ENCODE measurements around the gene NAB1.

NAB1 gene

DNA sequence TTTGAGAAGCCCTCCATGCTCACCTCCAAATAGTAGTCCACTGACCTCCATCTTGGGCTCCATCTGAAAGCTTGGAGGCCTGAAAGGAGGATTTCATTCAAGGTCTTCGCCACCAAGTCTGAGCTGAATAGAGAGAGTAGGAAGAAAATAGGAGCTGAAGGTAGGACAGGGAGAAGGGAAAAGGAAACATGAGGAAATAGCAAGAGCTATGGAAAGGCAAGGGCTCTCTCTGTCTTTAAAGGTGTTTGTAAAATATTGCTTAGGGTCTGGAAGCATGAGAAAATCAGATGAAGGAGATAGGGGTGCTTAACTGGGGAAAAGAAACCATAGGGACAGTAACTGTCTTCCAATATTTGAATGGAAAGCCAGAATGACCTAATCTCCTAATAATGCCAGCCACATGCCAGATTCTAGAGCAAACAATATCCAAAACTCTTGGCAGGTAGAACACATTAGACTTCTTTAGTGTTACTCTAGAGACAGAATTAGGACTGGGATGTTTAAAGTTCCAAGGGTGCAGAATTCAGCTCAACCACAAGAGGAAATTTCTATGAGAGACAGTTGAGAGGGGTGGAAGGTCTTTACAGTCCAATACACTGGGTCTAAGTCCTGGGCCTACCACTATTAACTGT is 67.4 kb downstream of the NAB1 start:
- no peak for DNase-seq (ENCODE audit: low read depth)

DNA sequence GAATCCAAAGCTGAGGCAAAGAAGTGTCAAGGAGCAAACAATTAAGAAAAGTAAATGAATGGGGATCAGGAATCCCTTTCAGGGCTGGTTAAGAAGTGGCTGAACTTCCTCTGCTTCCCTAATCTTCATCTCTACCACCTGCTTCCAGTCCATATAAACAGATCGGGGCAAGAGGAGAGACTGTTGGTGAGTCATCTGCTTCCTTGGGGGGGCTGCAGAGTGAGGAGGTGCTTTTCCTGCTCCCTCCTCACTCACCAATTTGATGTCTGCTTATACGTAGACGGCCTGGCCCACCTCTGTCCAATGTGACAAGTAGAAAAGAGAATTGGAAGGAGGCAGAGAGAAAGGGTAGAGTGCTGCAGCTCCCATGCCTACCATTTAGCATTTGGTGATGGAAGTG is 68.4 kb downstream of the NAB1 start:
- DNase-seq (ENCODE audit: low read depth) = no peak

DNA sequence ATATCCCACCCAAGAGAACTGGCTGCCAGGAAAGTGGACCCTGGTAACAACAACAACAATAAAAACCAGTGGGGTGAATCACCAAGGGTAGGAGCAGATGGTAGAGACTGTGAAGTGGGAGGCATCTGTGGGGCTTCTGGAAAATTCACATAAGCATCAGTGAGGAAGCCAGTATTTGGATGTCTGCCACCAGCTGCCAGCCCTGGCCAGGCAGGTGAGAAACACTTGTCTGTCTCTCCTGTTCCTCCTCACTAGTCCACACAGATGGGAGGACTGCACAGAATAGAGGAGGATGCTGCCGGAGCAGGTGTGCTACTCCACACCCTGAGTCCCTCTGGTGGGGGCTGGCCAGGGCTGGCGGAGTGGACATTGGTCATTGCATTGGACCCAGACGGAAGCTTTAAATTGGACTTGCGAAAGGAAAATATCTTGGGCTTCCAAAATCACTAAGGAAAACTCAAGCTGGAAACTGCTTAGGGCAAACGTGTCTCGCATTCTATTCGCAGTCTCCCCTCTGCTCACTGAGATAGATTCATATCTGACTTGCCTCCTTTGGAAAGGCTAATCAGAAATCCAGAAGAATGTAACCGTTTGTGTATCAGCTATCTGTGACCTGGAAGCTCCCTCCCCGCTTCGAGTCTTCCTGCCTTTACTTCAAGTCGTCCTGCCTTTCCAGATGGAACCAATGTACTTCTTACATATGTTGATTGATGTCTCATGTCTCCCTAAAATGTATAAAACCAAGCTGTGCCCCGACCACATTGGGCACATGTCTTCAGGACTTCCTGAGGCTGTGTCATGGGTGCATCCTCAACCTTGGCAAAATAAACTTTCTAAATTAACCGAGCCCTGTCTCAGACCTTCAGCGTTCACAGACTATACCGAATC is 69.1 kb downstream of the NAB1 start:
- DNase-seq (ENCODE audit: low read depth) = no peak

DNA sequence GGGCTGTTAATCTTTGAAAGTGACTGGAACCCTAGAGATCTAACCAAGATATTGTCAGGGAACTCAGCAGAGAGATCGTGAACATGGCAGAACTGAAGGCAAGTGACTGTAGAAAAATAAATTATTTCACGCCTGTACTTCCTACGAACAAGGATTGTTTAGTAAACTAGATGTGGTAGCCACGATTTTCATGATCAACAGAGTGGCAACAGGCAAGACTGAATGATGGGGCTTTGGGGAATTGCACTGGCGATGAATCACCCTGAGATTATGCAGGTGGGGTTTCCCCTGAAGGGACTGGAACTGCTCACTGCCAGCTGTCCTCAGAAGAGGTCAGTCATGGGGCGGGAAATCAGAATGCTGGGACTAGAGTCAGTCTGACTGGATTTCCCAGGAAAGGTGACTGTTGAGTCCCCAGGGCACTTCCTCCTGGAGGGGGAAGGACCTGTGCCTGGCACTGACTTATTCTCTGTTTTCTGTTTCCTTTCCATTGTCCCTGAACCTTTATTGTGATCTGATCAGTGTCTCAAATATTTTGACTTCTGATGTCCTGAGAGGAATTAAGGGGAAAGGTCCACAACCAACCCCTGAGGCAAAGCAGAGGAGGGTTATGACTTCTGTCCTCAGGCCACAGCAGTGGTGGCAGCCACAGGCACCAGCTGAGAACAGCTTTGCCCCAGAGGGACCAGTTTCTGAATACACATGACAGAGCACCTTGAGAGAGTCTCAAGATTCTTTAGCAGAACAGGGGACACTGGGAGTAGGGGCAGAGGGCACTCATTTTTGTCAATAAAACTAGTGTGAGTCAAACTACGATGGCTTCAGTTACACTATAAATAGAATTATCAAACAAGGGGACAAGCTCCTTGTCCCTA is 70.0 kb downstream of the NAB1 start:
- peak; percentile 17 for DNase-seq (ENCODE audit: low read depth)

DNA sequence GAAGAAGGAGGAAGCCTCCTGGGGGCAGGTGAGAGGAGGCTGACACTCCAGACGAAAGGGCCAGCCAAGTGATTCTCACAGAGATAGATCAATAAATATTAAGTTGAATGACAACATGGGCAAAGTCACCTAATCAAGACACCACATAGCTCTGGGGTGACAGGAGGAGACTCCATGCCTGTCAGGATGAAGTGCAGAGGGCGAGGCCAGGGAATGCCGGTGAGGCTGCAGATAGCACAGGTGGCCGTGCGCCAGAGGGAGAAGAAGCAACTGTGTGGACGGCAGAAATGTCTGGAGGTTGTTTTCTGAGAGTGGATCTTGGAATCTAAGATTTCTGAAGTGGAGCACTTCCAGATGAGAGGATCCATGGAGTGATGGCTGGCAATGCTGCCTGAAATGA is 71.4 kb downstream of the NAB1 start:
- no peak for DNase-seq (ENCODE audit: low read depth)

DNA sequence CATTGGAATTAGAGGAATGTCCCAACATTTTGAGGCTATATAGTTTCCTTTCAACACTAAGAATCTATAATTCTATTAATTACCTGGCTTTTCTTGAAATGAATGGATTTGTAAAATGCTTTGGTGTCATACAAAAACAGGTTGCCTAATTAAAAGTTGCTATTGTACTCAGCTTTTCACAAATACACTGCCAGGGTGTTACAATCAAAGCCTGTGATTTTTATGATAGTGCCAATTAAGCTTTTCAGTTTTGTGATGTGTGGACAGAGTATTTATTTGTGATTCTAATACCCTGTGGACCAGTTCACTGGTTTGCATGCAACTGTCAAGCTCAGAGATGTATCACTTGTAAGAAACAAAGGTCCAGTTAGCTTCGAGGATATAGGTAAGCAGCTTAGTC is 71.8 kb downstream of the NAB1 start:
- no peak for DNase-seq (ENCODE audit: low read depth)

DNA sequence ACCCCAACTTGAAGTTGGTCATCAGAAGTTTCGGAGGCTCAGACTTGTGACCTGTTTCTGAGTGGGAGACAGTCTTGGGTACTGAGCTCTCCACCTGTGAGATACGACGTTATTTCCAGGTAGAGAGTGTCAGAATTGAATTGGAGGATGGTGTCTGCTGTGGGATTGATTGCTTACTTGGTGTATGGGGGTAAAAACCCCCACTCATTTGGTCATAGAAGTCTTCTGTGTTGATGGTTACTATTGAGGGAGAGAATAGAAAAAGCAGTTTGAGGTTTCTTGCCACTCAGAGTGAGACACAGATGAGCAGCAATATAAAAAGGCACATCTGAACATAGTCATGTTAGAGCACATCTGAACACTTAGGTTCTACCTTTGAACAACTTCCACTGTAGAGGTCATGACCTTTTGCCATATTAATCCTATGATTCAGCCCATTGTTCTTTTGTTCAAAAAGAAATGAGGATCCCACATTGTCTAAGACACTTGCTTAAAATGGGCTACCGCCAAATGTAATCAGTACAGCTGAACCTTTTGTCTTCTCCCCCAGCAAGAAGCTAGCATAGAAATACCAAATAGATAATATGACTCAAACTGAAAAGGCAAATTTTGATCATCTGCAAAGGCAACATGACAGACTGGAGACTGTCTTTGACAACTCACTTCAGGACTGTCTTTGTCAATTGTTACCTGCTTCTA is 73.3 kb downstream of the NAB1 start:
- DNase-seq (ENCODE audit: low read depth) = no peak

DNA sequence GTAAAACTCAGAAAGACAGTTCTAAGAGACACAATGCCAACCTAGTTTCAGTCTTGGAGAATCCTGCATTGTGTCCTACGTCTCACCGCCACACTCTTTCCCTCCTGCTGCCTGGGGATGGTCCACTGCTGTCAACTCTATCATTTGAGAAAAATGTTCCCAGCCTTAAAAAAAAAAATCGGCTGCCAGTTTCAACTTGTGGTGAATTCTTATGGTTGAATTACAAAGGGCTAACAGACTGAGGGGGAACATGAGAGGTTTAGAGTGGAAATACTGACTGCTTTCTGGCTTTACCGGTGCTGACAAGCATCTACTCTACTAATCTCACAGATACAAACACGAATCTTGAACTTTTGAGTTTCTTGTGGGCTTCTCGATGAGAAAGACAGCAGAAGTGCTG is 74.0 kb downstream of the NAB1 start:
- no peak for DNase-seq (ENCODE audit: low read depth)

DNA sequence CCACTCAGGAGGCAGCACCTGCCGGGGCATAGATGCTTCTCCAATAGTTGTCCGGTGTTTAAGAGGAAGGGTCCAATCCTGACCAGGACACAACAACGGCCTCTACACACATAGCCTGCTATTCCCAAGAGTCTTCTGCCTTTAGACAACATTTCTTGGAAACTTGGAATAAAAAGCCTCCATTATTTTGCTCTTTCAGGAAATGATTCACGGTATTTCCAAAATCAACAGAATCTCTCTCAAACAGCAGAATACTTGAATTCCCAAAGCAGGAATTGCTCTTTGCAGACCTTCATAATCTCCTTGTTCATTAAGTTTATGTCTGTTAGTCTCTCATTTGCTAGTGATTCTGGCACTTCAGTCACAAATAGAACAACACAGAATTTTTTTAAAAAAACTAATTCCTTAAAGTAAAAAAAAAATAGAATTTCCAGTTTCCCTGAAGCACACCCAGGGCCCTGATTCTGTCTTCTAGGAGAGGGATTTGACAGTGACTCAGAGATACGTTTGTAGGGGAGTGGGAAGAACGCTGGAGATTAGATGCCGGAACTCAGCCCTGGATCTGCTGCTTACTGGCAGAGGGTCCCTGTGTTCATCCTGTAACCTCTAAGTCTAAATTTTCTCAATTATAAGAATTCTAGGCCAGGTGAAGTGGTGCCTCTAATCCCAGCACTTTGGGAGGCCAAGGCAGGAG is 74.7 kb downstream of the NAB1 start:
- no peak for DNase-seq (ENCODE audit: low read depth)

DNA sequence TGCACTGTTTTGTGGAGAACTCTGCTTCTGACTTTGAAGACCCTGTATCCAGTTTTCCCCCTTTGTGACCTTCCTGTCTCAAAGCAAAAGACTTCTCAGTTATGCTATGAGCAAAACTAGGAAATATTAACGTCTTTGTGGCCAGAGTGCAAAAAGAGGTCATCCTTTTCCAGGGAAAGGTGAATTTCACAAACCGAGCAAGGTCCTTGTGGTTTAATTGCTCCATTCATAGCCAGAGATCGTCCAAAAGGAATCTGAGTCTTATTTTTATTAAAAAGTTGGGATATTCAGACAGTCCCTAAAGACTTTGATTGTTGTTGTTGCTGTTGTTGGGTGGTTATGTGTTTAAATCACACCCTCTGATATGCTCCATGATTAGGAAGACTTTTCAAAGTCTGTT is 77.4 kb downstream of the NAB1 start:
- DNase-seq (ENCODE audit: low read depth) = no peak

DNA sequence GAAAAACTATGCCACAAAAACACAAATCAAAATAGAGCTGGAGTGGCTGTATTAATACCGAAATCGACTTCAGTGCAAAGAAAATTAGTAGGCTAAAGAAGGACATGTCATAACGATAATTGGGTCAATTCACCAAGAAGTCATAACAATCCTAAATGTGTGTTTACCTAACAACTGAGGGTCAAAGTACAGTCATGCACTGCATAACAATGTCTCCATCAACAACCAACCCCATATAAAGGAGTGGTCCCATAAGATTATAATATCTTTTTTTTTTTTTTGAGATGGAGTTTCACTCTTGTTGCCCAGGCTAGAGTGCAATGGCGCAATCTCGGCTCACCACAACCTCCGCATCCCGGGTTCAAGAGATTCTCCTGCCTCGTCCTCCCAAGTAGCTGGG is 87.5 kb downstream of the NAB1 start:
- DNase-seq (ENCODE audit: low read depth) = no peak

DNA sequence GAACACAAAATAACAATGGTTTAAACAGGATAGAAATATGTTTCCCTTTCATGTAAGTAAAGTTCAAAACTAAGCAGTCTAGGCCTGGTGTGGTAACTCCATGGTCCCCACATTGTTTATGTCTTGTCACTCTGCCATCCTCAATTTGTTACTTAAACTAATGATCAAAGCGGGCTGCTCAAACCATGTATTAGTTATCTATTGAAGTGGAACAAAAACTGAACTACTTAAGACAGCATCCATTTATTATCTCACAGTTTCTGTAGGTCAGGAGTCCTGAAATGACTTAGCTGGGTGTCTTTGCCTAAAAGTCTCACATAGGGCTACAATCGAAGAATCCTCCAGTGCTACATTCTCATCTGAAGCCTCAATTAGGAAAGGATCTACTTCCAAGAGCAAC is 91.6 kb downstream of the NAB1 start:
- DNase-seq (ENCODE audit: low read depth) = no peak

All from HS-27A (cell line).